ENCODE results near the gene FN1. TPM values are rescaled to one million over a fixed set of nuclear protein-coding genes. Genes with fewer than 3 reads are reported as not detected.

The FN1 gene
- total RNA-seq, 1 donor from 2014 or later, result not detected

DNA sequence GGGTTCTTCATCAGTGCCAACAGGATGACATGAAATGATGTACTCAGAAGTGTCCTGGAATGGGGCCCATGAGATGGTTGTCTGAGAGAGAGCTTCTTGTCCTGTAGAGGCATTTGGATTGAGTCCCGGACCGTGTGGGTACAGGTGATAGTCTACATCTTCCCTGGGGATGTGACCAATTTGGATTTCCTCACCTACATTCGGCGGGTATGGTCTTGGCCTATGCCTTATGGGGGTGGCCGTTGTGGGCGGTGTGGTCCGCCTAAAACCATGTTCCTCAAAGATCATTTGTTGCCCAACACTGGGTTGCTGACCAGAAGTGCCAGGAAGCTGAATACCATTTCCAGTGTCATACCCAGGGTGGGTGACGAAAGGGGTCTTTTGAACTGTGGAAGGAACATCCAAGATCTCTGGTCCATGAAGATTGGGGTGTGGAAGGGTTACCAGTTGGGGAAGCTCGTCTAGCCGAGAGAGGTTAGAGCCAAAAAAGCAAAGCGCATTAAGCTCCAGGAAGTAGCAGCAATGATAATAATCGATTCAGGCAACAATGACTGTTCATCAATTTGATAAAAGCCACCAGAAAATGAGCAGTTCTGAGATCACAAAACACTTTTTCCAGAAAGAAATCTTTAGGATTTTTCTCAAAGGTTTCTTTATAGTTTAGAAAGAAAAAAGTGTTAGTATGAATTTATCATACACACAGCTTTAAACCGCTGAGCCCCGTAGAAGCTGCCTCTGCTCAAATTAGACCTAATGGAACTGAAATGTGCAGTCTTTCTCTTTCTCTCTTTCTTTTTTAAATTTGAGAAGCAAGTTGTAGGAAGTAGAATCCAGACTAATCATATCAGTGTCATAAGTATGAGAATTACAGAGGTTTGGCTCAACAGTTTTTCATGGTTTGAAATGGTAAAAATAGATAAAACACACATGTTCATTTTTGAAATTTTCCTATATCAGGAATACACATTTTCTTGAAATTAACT is 63.7 kb downstream of the FN1 start:
- CTCF ChIA-PET, result no interaction called here

DNA sequence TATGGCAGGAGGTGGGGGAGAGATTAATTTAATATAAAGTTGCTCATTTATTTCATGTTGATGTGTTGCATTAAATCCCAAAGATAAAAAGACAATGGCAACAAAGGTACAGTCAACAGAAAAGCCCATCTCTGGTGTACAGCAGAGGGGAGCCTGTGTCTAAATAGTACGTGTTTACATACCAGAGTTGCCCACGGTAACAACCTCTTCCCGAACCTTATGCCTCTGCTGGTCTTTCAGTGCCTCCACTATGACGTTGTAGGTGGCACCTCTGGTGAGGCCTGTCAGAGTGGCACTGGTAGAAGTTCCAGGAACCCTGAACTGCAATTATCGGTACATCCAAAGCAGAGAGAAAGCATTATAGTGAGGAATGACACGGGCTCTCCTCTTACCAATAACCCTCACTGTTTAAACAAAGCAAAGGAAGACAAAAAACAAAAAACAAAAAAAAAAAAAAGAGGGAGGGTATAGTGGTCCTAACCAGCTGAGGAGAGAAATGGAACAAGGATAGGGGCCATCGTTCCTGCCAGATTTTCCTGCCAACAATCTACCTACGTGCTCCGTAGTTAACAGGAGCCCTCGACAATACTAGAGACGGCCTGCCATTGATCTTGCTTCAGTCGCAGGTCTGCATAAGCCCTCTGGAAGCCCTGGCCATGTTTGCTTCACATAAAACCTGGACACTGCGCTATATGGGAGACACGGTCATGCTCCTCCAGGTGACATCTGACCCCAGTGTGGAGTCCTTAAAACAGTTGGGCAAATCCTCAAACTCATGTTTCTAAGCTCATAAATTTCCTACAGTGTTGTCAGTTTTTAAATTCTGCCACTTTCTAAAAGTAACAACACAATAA is 65.5 kb downstream of the FN1 start:
- Mint-ChIP-seq H3K4me1 (no peaks in the 10 kb centered on the region), H3K27me3 (no peaks in the 10 kb centered on the region), H3K27ac (no peak overlapping the region), H3K4me3 (no peak overlapping the region), H3K9me3 (peaks cover 8% of the 10 kb centered on the region), H3K36me3 (ENCODE audit: low read depth) (peaks cover 18% of the 10 kb centered on the region)
- TF ChIP-seq, protein P1, sequence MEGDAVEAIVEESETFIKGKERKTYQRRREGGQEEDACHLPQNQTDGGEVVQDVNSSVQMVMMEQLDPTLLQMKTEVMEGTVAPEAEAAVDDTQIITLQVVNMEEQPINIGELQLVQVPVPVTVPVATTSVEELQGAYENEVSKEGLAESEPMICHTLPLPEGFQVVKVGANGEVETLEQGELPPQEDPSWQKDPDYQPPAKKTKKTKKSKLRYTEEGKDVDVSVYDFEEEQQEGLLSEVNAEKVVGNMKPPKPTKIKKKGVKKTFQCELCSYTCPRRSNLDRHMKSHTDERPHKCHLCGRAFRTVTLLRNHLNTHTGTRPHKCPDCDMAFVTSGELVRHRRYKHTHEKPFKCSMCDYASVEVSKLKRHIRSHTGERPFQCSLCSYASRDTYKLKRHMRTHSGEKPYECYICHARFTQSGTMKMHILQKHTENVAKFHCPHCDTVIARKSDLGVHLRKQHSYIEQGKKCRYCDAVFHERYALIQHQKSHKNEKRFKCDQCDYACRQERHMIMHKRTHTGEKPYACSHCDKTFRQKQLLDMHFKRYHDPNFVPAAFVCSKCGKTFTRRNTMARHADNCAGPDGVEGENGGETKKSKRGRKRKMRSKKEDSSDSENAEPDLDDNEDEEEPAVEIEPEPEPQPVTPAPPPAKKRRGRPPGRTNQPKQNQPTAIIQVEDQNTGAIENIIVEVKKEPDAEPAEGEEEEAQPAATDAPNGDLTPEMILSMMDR (IDR thresholded peaks at IDR 0.05), result no peak
- ChIA-PET POLR2A (no interaction called here), CTCF (no interaction called here)
- intact Hi-C loops (cut with micrococcal nuclease), result no loop called here
- no peak for DNase-seq
- no peak for ATAC-seq (ENCODE audit: low read depth)

More for the DNA sequence above, 63.7 kb downstream of the FN1 start:
- Mint-ChIP-seq H3K36me3 (ENCODE audit: low read depth) (peaks cover 15% of the 10 kb centered on the region), H3K4me1 (no peaks in the 10 kb centered on the region), H3K4me3 (no peak overlapping the region), H3K27ac (no peak overlapping the region), H3K27me3 (no peaks in the 10 kb centered on the region), H3K9me3 (peaks cover 8% of the 10 kb centered on the region)
- POLR2A ChIA-PET, result no interaction called here
- no peak for ATAC-seq (ENCODE audit: low read depth)
- TF ChIP-seq, protein P1 (IDR thresholded peaks at IDR 0.05), result no peak
- intact Hi-C loops (cut with micrococcal nuclease), result no loop called here
- no peak for DNase-seq

DNA sequence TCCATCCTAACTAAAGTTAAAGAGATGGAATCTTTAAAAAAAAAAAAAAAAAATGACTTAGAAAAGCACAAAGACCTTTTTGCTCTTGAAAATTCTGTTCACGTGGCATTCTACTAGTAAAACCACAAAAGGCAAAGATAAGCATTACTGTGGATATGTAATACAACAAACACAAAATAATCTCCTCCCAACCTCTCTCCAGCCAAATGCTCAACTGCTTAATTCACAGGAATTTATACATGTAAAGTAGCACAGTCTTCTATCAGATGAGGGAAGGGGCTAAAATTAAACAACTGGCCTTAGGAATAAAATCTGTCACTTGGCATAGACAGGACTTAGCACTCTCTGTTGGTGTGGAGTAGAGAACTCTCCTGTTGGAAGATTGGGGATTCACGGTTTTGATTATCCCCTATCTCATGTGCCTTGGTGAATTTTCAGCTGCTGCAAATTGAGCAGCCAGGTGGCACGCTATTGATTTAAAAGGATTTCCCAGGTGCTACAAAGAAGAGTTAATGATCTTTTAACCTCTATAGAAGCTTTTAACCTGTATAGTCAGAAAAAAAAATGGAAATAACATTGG is 66.6 kb downstream of the FN1 start:
- DNase-seq (no peak), ATAC-seq (ENCODE audit: low read depth) (no peak)
- intact Hi-C loops (cut with micrococcal nuclease), result no loop called here
- TF ChIP-seq, protein P1 (IDR thresholded peaks at IDR 0.05), result no peak
- Mint-ChIP-seq H3K36me3 (ENCODE audit: low read depth) (peaks cover 19% of the 10 kb centered on the region), H3K4me1 (no peaks in the 10 kb centered on the region), H3K27ac (no peak overlapping the region), H3K4me3 (no peak overlapping the region), H3K27me3 (no peaks in the 10 kb centered on the region), H3K9me3 (peaks cover 4% of the 10 kb centered on the region)
- ChIA-PET CTCF (no interaction called here), POLR2A (no interaction called here)

DNA sequence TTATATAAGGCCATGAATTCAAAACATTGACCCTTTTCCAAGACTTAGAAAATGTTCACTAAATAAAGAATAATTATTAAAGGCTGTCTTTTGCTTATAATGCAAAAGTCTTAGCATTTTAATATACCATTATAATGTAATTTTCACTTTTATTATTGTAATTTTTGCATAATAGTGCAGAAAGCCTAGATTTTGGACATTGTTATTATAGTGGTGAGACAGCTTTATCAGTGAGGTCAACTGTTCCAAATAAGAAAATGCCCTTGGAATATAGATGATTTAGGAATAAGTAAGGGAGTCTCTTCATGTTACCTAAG is 67.4 kb downstream of the FN1 start:
- no peaks in the 10 kb centered on the region for H3K4me1 Mint-ChIP-seq
- no peak overlapping the region for H3K27ac Mint-ChIP-seq
- no peak for ATAC-seq (ENCODE audit: low read depth)
- peaks cover 24% of the 10 kb centered on the region for H3K36me3 Mint-ChIP-seq (ENCODE audit: low read depth)
- POLR2A ChIA-PET, result no interaction called here
- CTCF ChIA-PET, result no interaction called here
- H3K9me3 Mint-ChIP-seq, result no peaks in the 10 kb centered on the region
- H3K4me3 Mint-ChIP-seq, result no peak overlapping the region
- no peak for DNase-seq
- no peaks in the 10 kb centered on the region for H3K27me3 Mint-ChIP-seq
- intact Hi-C loops (cut with micrococcal nuclease), result no loop called here
- TF ChIP-seq, protein P1 (IDR thresholded peaks at IDR 0.05), result no peak
